Lung (tissue), 12 donors: ENCODE data around the gene EPC1. TPM values are rescaled to one million over a fixed set of nuclear protein-coding genes. Genes with fewer than 3 reads are reported as not detected.

ENCODE experiments used
- ATAC-seq: fragments of 200-7000 bp; cut with Tn5 transposase; one replicate; pipeline ENCODE4 v1.9.1; 2020; ENCODE audit warnings: moderate number of reproducible peaks; ENCODE audit not compliant: insufficient read depth, low FRiP score
- DNase-seq, 3 donors: peaks; one replicate each; pipeline ENCODE4 v3.0.0-alpha.2; 2013 to 2017
- H3K27ac ChIP-seq, 2 donors: one replicate each; pipeline ENCODE4 v1.5.1; 2013; ENCODE audit warnings: mild to moderate bottlenecking in 2 of 2, moderate library complexity in 2 of 2, control low read depth in 1 of 2, inconsistent platforms in 1 of 2, low read depth in 1 of 2, low read length in 1 of 2
- H3K27me3 ChIP-seq, 3 donors: one replicate each; pipeline ENCODE4 v1.5.1; 2013; ENCODE audit warnings: low read length in 2 of 3; ENCODE audit not compliant: control insufficient read depth in 3 of 3, insufficient read depth in 3 of 3
- H3K36me3 ChIP-seq, 4 donors: one replicate each; pipeline ENCODE4 v1.5.1; 2013; ENCODE audit warnings: low read length in 4 of 4, mild to moderate bottlenecking in 1 of 4, moderate library complexity in 1 of 4; ENCODE audit not compliant: control insufficient read depth in 4 of 4, insufficient read depth in 4 of 4
- H3K4me1 ChIP-seq, 5 donors: one replicate each; pipeline ENCODE4 v1.5.1; 2013; ENCODE audit warnings: low read length in 5 of 5, mild to moderate bottlenecking in 2 of 5, moderate library complexity in 1 of 5; ENCODE audit not compliant: control insufficient read depth in 5 of 5, insufficient read depth in 5 of 5
- H3K4me3 ChIP-seq: one replicate; pipeline ENCODE4 v1.5.1; 2013; ENCODE audit warnings: mild to moderate bottlenecking, control low read depth, moderate library complexity
- H3K9ac ChIP-seq, 2 donors: one replicate each; pipeline ENCODE4 v1.5.1; 2013; ENCODE audit warnings: low read length in 2 of 2, control low read depth in 1 of 2; ENCODE audit not compliant: insufficient read depth in 1 of 2
- H3K9me3 ChIP-seq, 4 donors: one replicate each; pipeline ENCODE4 v1.5.1; 2013; ENCODE audit warnings: low read length in 3 of 4, mild to moderate bottlenecking in 1 of 4, moderate library complexity in 1 of 4; ENCODE audit not compliant: control insufficient read depth in 4 of 4, insufficient read depth in 3 of 4
- CTCF ChIP-seq: IDR thresholded peaks from 2 replicates; pipeline ENCODE4 v1.5.1; 2012; ENCODE audit warnings: mild to moderate bottlenecking; ENCODE audit errors: control extremely low read depth, extremely low read depth
- WGBS, 2 donors: extraction: QIAGEN DNeasy Blood & Tissue Kit; methylation state at CpG; one replicate each; pipeline ENCODE4 v1.1.7; 2013; 5-methylcytosine and 5-hydroxymethylcytosine counted together
- polyA plus RNA-seq, 2 donors: library from polyadenylated mRNA; stranded (reverse); fragments of 200-250 nt; gene quantifications; one replicate each; pipeline ENCODE4 v1.2.1, GENCODE V29; 2013
- total RNA-seq, 2 donors: library from RNA; depleted of rRNA in 1 of 2; stranded (reverse); fragments of >200 nt in 1 of 2; gene quantifications; one replicate each; pipeline ENCODE4 v1.2.1, GENCODE V29; 2014 to 2021
- donor health status: control.
- donor health status: control.
- donor health status: Bipolar disorder and iron deficiency.
- donor health status: healthy.
- donor health status: DM: yes; HTN: yes; CAD: no.

Gene EPC1
- total and polyA plus RNA-seq, 4 donors: 13.2 to 109 (median 26.0) TPM

GRCh38 chr10:32348297-32349198 lies 1.6 kb upstream of the EPC1 start:
- H3K9me3 ChIP-seq: no peaks in the 10 kb centered on the region
- no peaks in the 10 kb centered on the region for H3K27me3 ChIP-seq
- H3K27ac ChIP-seq: no peak overlapping the region
- H3K36me3 ChIP-seq: peaks cover 0 to 8% (median 4%) of the 10 kb centered on the region in 4 donors
- peaks cover 5 to 24% (median 9%) of the 10 kb centered on the region in 5 donors for H3K4me1 ChIP-seq
- 75 to 83% methylated on average over 18 of the region's 18 CpGs for WGBS, 2 donors
- DNase-seq: no peak
- no peak for ATAC-seq
- H3K4me3 ChIP-seq: no peak overlapping the region
- TF ChIP-seq CTCF: no peak
- H3K9ac ChIP-seq: peak overlapping the region in 1 of 2 donors; percentile 40

GRCh38 chr10:32347363-32348022 lies 535 bp upstream of the EPC1 start:
- peak overlapping the region; percentile 100 for H3K27ac ChIP-seq
- peak in 1 of 3 donors; percentile 30 for DNase-seq
- H3K27me3 ChIP-seq: no peaks in the 10 kb centered on the region
- peaks cover 2 to 21% (median 5%) of the 10 kb centered on the region in 5 donors for H3K4me1 ChIP-seq
- peaks cover 0 to 9% (median 5%) of the 10 kb centered on the region in 4 donors for H3K36me3 ChIP-seq
- H3K9ac ChIP-seq: peak overlapping the region; percentile 40 to 65
- no peak for TF ChIP-seq CTCF
- no peaks in the 10 kb centered on the region for H3K9me3 ChIP-seq
- peak overlapping the region; percentile 94 for H3K4me3 ChIP-seq
- ATAC-seq: no peak
- WGBS, 2 donors: 1% methylated on average over 47 to 49 of the region's 49 CpGs

- Histone ChIP-seq H3K9ac (peak overlapping the region; percentile 100), H3K27me3 (no peaks in the 10 kb centered on the region), H3K27ac (peak overlapping the region; percentile 100), H3K9me3 (no peaks in the 10 kb centered on the region), H3K36me3 (peaks cover 0 to 9% (median 5%) of the 10 kb centered on the region in 4 donors), H3K4me1 (peaks cover 2 to 22% (median 5%) of the 10 kb centered on the region in 5 donors), H3K4me3 (peak overlapping the region; percentile 94)
- peak; percentile 97 to 98 (median 98) for DNase-seq
- ATAC-seq: peak; percentile 97
- WGBS, 2 donors: 0 to 1% methylated on average over 23 to 30 of the region's 30 CpGs
- peak; percentile 87 for TF ChIP-seq CTCF
Measured at GRCh38 chr10:32346134-32346550, 816 bp downstream of the EPC1 start.
